Measurements from ENCODE around the gene GNAT1.

DNA sequence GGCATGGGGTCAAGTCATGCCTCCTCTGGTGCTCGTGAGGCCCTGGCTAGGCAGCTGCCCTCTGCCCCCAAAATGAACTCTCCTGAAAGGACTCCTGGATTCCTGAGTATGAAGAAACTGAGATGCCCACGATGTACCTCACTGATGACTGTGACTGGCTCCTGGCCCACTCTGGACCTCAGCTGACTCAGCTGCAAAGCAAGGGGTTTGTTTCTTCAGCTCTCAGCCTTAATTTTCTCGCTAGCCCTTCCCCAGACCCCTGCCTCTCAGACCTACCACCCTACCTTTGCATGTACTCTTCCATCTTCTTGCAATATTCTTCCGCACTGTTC lies 39.4 kb downstream of the GNAT1 start:
- TF ChIP-seq CTCF (IDR thresholded peaks at IDR 0.05) (no peak), EP300 (IDR thresholded peaks at IDR 0.05) (no peak)

Measured in ovary (tissue), 3 donors.